Measurements from ENCODE around the gene ORMDL3.
"Not testable (repeated sequence)": the region's sequence is repeated elsewhere in the genome, so short reads cannot be mapped to it uniquely, and the experiment has no call there.

ORMDL3 gene

GRCh38 chr17:39924691-39925055 lies 2.7 kb downstream of the ORMDL3 start:
- DNase-seq (ENCODE audit: low read depth in 2 of 2), result no peak

DNA sequence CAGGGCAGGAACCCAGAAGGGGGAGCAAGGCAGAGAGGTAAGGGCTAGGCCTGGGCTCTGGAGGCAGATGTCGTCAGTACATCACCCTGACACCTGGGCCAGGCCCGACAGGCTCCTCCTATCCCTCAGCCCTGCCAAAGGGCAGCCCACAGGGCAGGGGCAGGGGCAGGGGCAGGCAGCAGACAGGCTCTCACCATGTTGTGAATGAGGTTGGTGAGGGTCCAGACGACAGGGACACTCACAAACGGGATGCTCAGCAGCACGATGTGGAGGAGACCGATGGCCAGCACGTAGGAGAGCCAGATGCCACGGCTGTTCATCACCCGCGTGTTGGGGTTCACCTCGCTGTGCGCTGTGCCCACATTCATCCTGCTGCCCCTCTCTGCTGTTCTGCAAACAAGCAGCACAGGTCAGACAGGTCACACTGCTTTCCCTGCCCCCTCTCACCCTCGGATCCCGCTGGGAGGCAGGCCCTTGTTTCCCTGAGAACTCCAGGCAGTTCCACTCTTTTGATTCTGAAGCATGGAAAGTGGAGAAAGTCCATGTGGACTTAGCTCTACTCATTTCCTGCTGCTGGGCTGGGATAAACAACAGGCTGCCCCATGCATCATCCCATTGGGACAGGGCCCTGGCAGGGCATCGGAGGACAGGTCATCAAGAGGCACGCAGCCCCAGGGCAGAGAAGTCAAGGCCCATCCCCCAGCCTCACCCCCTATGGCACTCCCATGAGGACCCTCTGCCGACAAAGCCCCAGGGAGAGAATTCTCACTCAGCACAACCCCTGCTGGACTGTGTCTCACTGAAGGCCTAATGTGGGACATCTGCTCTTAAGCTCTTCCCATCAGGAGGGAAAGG lies 3.3 kb downstream of the ORMDL3 start:
- no peak for DNase-seq (ENCODE audit: low read depth in 2 of 2)

- DNase-seq (ENCODE audit: low read depth in 2 of 2), result no peak
These were observed 4.2 kb downstream of the ORMDL3 start for GRCh38 chr17:39923230-39923629.

- DNase-seq (ENCODE audit: low read depth in 2 of 2), result no peak
These were observed 5.4 kb downstream of the ORMDL3 start for GRCh38 chr17:39922006-39922405.

DNA sequence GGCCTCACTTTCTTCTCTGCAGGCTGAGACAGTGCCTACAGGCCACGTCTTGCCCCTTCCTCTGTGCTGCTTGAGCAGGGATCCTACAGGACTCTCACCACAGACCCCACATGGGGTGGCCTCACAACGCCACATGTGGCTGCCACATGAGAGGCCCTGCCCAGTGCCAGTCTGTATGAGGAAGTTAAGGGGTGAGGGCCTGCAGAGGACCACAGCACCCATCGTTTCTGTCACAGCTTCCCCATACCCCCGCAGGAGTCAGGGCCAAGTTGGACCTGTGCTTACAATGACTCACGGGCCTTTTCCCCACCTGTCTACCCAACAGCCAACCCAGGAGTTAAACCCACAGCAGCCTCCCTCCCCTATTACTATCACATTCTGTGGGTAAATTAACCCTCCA lies 6.1 kb downstream of the ORMDL3 start:
- DNase-seq (ENCODE audit: low read depth in 2 of 2), result no peak

DNA sequence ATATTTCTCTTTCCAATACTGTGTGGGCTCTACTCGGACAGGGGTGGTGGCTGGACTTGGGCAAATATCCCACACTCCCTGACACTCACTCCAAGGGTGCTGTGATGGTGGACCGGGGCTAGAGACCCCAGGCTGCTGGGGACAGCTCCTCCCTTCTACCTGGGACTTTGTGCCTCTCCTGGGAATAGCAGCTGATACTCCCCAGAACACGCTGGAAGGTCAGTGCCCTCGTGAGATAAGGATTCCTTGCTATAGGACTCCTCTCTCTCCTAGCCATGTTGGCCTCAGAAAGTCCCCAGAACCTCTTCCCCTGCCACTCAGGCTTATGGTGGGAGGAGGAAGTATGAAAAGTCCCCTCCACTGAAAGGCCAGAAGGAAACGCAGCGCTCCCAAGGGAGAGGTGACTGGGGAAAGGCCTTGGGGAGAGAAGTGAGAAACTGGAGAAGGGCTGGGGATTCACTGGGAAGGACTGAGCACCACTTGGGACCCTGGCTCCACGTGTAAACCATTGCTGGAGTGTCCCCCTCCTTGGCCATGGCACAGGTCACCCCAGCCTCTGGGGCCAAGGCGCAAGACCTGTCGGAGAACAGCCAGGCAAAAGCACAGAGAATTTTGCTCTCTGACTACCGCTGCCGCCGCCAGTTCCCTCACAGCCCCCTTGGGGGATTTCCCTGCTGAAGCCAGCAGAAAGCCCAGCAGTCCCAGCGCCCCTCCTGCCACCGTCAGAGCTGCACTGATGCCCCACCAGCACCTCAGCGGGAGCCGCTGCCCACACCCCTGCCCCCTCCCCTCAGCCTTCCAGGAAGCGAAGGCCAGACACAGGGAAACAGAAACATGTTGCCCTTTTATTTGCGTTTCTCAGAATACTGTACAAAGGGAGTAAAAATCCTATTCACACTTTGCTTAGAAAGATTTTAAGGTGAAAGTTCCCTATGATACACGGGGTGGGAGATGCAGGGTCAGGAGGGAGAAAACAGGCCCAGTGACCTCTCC lies 6.9 kb downstream of the ORMDL3 start:
- no peak for DNase-seq (ENCODE audit: low read depth in 2 of 2)

- no peak for DNase-seq (ENCODE audit: low read depth in 2 of 2)
These were observed 8.2 kb downstream of the ORMDL3 start for GRCh38 chr17:39919087-39919683.

- no peak for DNase-seq (ENCODE audit: low read depth in 2 of 2)
These were observed 10.5 kb downstream of the ORMDL3 start for GRCh38 chr17:39916918-39917317.

DNA sequence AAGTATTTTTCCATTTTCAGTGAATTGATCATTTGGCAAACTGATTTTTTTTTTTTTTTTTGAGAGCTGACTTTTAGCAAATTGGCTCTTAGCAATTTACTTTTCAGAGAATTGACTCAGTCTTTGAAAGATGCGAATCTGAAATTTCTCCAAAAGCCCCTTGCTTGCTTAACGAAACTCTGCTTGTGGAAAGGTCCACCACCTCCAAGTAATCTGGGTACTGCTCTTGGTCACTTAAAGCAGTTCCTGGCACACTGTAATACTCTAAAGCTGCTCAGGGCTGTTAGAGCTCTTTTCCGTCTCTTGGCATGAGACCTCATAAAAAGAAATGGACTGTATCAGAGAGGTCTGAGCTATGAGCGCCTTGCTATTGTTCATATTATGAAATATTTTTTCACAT lies 11.8 kb downstream of the ORMDL3 start:
- no peak for DNase-seq (ENCODE audit: low read depth in 2 of 2)

DNA sequence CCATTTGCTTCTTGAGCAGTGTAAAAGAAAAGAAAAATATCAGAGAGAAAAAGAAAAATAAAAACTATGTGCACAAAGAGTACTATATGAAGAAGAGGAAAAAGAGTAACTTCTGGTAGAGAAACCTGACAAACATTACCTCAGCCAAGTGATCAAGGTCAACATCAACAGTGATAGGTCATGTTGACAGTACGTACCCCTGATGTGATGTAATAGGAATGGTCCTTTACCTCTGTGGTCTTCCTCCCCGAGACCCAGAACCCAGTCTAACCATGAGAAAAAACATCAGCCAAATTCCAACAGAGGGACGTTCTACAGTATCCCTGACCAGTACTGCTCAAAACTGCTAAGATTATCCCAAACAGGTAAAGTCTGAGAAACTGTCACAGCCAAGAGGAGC lies 13.4 kb downstream of the ORMDL3 start:
- DNase-seq (ENCODE audit: low read depth in 2 of 2), result no peak

DNA sequence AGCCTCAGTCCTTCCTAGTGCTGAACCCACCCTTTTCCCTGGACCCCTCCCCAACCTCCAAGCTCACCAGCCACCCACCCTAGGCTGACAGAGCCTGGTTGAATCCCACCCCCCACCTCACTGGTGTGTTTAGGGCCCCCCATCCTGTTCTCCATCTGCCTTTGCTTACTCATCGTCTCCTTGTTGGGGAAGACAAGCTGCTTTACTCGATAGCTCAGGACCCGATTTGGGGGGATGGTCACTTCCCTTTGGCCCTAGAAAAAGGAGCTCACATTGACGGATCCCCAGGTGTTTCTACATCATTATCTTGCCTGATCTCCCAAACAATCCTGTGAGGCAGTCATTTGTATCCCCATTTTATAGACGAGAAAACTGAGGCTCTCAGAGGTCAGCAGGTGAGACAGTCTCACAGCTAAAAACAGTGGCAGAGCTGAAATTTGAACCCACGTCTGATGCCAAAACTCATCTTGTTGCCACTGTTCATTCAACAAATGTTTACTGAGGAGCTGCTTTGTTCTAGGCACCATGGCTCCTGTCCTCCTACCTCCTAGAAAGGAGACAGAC lies 18.5 kb downstream of the ORMDL3 start:
- DNase-seq (ENCODE audit: low read depth in 2 of 2), result no peak

DNA sequence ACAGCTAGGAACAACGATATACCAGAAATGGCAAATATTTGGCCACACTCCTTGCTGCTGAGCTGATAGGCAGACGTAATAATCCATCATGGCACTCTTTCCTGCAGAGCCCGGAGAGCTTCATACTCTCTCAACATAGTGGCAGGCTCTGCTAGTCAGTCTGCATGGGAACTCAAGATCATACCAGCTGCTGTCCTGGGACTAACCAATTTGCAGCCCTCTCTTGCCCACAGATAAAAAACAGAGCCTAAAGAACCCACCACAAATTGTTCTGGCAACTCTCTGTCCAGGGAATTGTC lies 22.5 kb downstream of the ORMDL3 start:
- no peak for DNase-seq (ENCODE audit: low read depth in 2 of 2)

DNA sequence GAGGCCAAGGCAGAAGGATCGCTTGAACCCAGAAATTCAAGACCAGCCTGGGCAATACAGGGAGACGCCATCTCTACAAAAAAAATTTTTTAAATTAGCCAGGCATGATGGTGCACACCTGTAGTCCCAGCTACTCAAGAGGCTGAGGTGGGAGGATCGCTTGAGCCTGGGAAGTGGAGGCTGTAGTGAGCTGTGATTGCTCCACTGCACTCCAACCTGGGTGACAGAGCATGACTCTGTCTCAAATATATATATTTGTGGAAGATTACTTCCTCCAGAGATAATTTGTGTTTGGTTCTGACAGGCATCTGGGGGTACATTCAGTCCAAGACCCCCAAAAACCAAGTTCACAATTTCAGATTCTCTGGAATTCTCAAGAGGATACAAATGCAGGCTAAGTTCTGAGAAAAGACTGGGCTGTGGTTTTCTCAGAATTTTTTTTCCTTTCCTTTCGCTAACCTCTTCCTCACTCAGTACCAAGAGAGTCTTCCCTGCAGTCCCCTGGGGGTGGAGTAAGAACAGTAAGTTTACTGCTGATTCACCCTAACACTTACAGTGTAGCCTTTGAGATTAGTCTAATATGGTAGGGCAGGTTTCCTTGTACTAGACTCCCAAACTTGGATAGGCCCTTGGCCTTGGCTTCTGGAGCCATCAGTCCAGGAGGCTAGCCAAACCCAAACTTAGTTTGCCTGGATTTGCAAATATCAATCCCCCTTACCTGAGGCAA lies 24.1 kb downstream of the ORMDL3 start:
- DNase-seq (ENCODE audit: low read depth in 2 of 2), result no peak

DNA sequence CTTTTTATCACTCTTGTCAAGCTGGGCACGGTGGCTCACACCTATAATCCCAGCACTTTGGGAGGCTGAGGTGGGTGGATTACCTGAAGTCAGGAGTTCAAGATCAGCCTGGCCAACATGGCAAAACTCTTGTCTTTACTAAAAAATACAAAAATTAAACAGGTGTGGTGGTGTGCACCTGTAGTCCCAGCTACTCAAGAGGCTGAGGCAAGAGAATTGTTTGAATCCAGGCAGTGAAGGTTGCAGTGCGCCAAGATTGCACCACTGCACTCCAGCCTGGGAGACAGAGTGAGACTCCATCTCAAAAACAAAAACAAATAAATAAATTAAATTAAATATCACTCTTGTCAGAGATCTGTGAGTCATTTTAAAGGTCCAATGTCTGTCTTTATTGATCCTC lies 25.4 kb downstream of the ORMDL3 start:
- not testable (repeated sequence) for DNase-seq (ENCODE audit: low read depth in 2 of 2)

DNA sequence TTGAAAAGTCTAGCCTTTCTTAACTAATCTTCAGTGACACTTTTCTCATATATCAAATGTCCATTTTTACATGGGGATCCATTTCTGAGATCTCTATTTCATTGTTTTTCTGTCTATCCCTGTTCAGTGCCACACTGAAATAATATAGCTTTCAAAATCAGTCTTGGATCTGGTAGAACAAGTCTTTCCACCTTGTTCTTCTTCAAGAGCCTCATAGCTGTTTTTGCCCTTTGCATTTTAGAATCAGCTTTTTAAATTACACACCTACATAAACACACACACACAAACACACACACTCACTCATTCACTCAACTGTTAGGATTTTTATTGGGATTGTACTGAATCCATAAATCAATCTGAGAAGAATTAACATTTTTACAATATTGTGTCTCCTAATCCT lies 28.2 kb downstream of the ORMDL3 start:
- no peak for DNase-seq (ENCODE audit: low read depth in 2 of 2)

GRCh38 chr17:39898088-39898487 lies 29.3 kb downstream of the ORMDL3 start:
- DNase-seq (ENCODE audit: low read depth in 2 of 2), result no peak

DNA sequence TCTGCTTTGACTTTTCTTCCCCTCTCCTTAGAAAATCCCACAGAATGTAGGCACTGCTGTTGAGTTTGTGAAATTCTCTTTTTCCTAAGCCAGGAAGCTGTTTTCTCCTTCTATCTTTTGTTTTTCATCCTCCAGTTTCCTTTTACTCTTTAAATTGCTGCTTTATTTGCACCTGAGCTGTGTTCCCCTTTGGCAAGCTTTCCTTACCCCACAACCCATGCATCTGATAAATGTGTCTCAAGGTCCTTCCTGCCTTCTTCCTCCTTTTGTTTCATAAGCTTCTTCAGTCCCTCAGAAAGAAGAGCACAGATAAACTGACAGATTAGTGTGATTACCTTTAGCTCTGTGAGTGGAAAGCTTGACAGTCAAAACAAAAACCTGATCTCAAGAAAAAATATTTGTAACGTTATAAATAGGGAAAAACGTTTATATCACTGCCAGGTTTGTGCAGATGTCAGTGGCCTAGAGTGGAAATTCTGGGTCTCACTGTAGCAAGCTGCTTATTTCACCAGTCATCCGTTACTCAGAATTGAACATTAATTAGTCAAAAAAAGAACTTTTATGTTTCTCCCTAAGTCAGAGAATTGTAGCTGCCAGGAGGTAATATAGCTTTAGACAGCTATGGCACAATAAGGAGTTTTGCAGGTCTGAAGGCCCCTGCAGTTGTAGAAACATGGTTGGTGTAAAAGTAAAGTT lies 32.6 kb downstream of the ORMDL3 start:
- no peak for DNase-seq (ENCODE audit: low read depth in 2 of 2)

DNA sequence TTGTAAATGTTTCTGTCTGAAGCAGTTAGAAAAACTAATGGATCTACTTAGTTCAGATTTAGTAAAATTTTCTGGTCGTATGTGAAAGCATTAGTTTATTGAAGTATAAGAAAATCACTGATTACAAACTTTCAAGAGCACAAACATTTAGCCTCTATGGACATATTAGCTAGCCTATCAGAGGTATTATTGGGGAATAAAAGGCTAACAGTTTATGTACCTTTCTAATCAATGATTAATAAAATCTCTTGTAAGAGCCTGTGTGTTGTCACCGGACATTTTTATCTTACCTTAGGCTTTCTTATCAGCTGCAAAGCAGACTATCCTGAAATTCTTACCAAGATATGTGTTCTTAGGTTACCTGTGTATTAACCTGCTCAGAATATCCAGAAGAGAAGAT lies 38.2 kb downstream of the ORMDL3 start:
- DNase-seq (ENCODE audit: low read depth in 2 of 2), result no peak

DNA sequence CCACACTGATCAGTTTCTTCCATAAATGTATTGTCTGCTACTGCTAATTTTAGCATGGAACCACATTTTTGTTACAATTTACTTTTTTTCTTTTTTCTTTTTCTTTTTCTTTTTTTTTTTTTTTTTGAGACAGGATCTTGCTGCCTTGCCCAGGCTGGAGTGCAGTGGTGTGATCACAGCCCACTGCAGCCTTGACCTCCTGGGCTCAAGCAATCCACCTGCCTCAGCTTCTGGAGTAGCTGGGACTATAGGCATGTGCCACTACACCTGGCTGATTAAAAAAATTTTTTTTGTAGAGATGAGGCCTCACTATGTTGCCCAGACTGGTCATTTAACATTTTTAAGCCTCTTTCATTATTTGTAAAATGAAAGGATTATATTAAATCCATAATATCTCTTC lies 40.3 kb downstream of the ORMDL3 start:
- DNase-seq (ENCODE audit: low read depth in 2 of 2), result no peak

- not testable (repeated sequence) for DNase-seq (ENCODE audit: low read depth in 2 of 2)
These were observed 41.3 kb downstream of the ORMDL3 start for GRCh38 chr17:39886102-39886501.

DNA sequence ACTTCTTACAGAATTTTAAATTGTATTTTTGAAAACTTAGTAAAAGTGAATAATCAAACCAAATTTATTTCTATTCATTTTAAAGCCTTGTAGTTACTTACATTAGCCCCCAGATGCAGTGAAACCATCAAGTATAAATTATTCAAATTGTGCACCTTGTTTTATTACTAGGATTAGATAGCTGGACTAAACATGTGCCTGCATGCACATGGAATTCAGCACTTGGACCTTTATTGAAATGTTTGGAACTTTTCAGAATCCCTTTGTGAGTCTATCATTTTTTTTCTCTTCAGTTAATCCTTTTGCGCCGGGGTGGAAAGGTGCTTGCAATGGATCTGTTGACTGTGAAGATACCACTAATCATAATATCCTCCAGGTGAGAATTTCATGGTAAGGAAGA lies 54.6 kb downstream of the ORMDL3 start:
- peak; percentile 1 to 2 for DNase-seq (ENCODE audit: low read depth in 2 of 2)
